K562 (cell line): ENCODE data around the gene POP5. TPM values are rescaled to one million over a fixed set of nuclear protein-coding genes. Genes with fewer than 3 reads are reported as not detected.

Source experiments
- BRF1 ChIP-seq: IDR thresholded peaks from 3 replicates; pipeline ENCODE4 v1.6.1; 2011; ENCODE audit warnings: borderline replicate concordance, mild to moderate bottlenecking; ENCODE audit not compliant: insufficient read length; ENCODE audit errors: extremely low read depth
- CBFA2T2 ChIP-seq: fragments of 450-650 bp; conservative IDR thresholded peaks from 2 replicates; pipeline ENCODE4 v1.6.1; 2017; ENCODE audit warnings: mild to moderate bottlenecking
- CCNT2 ChIP-seq: IDR thresholded peaks from 2 replicates; pipeline ENCODE4 v1.6.1; 2011; ENCODE audit warnings: borderline replicate concordance, low read depth, mild to moderate bottlenecking, moderate library complexity, mixed read lengths, low read length; ENCODE audit not compliant: insufficient read length; ENCODE audit errors: extremely low read depth
- CREB1 ChIP-seq, 2 experiments: sonication (generic) in 1 of 2; formaldehyde crosslinking in 1 of 2; IDR thresholded peaks; 2 replicates each; pipeline versions ENCODE4 v1.6.1 to v1.8.0; 2012 to 2022; ENCODE audit warnings: inconsistent platforms in 1 of 2, mild to moderate bottlenecking in 1 of 2, missing genetic modification reagents in 1 of 2, moderate library complexity in 1 of 2
- DACH1 ChIP-seq: fragments of 450-650 bp; IDR thresholded peaks from 2 replicates; pipeline ENCODE4 v1.6.1; 2018; ENCODE audit not compliant: partially characterized antibody
- EGR1 ChIP-seq: fragments of 450-650 bp; conservative IDR thresholded peaks from 2 replicates; pipeline ENCODE4 v1.6.1; 2017; ENCODE audit warnings: mild to moderate bottlenecking
- GATAD2A ChIP-seq: fragments of 450-650 bp; IDR thresholded peaks from 2 replicates; pipeline ENCODE4 v1.6.1; 2017
- HMGN3 ChIP-seq: IDR thresholded peaks from 2 replicates; pipeline ENCODE4 v1.6.1; 2011; ENCODE audit warnings: borderline replicate concordance, low read depth, mild to moderate bottlenecking, mixed read lengths, low read length; ENCODE audit not compliant: insufficient read length; ENCODE audit errors: extremely low read depth
- JUN ChIP-seq, 2 experiments: sonication (generic) in 1 of 2; formaldehyde crosslinking in 1 of 2; IDR thresholded peaks; 2 replicates each; pipeline versions ENCODE4 v1.6.1 to v1.8.0; 2012 to 2022; ENCODE audit warnings: borderline replicate concordance in 2 of 2, mild to moderate bottlenecking in 2 of 2, improper control_type of control experiment in 1 of 2, low read depth in 1 of 2, low read length in 1 of 2, missing genetic modification reagents in 1 of 2
- SMAD4 ChIP-seq: fragments of 250-450 bp; sonication (Bioruptor Pico); conservative IDR thresholded peaks from 2 replicates; pipeline ENCODE4 v1.8.0; 2021; ENCODE audit warnings: inconsistent platforms, mild to moderate bottlenecking, moderate library complexity
- SPI1 ChIP-seq: IDR thresholded peaks from 2 replicates; pipeline ENCODE4 v1.6.1; 2011; ENCODE audit warnings: low read depth, low read length, control low read depth, borderline replicate concordance
- ZFP36 ChIP-seq: fragments of 150-350 bp; IDR thresholded peaks from 2 replicates; pipeline ENCODE4 v1.6.1; 2018; ENCODE audit warnings: low read length, low read depth; ENCODE audit not compliant: partially characterized antibody
- ZNF316 ChIP-seq: fragments of 450-650 bp; IDR thresholded peaks from 2 replicates; pipeline ENCODE4 v1.6.1; 2016
- ZNF354B ChIP-seq: fragments of 250-450 bp; sonication (Bioruptor Pico); IDR thresholded peaks from 2 replicates; pipeline ENCODE4 v1.4.0; 2020
- ZNF561 ChIP-seq: fragments of 450-650 bp; formaldehyde crosslinking; conservative IDR thresholded peaks from 2 replicates; pipeline ENCODE4 v1.4.0; 2020; ENCODE audit warnings: mild to moderate bottlenecking, moderate library complexity
- polyA plus RNA-seq, 8 experiments: library from polyadenylated mRNA; depleted of rRNA in 4 of 8; stranded (reverse) in 5 of 8; unstranded in 3 of 8; fragments of >200 nt; fragmentation: Nextera tagmentation in 2 of 8; fragmentation: Illumina TruSeq in 1 of 8; extraction: Ambion mirVana in 2 of 8; extraction: Trizol in 1 of 8; gene quantifications; 2 replicates each; pipeline versions ENCODE4 v1.2.1 to v1.2.3, GENCODE V29; 2011 to 2014; ENCODE audit warnings: inconsistent platforms in 1 of 8, missing spikeins in 1 of 8
- total RNA-seq, 7 experiments: library from RNA; depleted of rRNA in 6 of 7; stranded (reverse); fragments of >200 nt in 6 of 7; fragmentation: Illumina TruSeq in 2 of 7; extraction: Trizol in 2 of 7; gene quantifications; 2 replicates each; pipeline versions ENCODE4 v1.2.1 to v1.2.3, GENCODE V29; 2011 to 2021; ENCODE audit warnings: low replicate concordance in 1 of 7
- TF ChIP-seq, protein P1 (sequence below): fragments of 450-650 bp; formaldehyde crosslinking; IDR thresholded peaks from 2 replicates; pipeline ENCODE4 v1.4.0; 2020; ENCODE audit warnings: mild to moderate bottlenecking, moderate library complexity
- TF ChIP-seq, protein P2 (sequence below), 2 experiments: fragments of 450-650 bp; IDR thresholded peaks; 2 replicates each; pipeline ENCODE4 v1.6.1; 2016; ENCODE audit warnings: mild to moderate bottlenecking in 2 of 2, borderline replicate concordance in 1 of 2, low read depth in 1 of 2, moderate library complexity in 1 of 2

POP5 gene
- total and polyA plus RNA-seq, 9 of the 15 experiments (the other 6 are each of a cell fraction or from before 2014, with no cell fraction given): 57.5 to 253 (median 73.8) TPM

DNA sequence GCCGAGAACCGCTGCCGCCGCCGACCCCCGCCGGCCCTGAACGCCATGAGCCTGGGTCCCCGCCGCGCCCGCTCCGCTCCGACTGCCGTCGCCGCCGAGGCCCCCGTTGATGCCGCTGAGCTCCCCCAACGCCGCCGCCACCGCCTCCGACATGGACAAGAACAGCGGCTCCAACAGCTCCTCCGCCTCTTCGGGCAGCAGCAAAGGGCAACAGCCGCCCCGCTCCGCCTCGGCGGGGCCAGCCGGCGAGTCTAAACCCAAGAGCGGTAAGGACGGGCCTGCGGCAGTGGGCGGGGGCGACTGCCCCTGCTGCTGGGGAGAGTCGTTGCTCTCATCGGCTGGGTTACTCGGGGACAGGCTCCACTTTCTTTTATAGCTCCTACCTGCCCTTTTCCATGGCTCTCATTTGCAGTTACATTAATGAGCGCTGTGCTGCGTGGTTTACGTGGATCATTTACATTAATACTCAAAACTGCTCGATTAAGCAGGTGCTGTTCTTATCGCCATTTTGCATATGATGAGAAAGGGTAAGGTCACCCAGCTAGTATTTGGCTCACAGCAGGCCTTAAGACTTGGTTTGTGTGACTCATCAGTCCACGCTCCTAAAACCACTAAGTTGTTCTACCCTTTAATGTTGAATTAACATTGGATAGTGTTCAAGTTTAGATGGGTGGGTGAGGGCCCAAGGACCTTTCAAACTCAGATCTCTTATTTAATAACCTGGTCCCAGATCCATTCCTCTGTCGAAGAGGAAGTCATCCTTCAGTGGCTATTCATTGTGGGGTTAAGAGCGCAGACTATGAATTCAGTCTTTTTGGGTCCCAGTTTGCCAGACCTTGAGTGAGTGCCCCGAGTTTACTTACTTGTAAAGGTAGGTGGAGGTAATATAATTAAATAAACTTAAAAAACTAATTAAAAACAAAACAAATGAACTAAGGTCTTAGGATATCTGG lies 46.2 kb downstream of the POP5 start (continued):
- TF ChIP-seq CCNT2: peak; percentile 27
- no peak for TF ChIP-seq ZNF316
- TF ChIP-seq DACH1: peak; percentile 66
- TF ChIP-seq SMAD4 (CRISPR knock-in tag): peak; percentile 54; the same call in 1 of the 2 replicates
- peak; percentile 34; the same call in 1 of the 2 replicates for TF ChIP-seq JUN (IDR thresholded peaks at IDR 0.05; ENCODE audit: borderline replicate concordance, low read depth, low read length)
- peak; percentile 12; the same call in 1 of the 2 replicates for TF ChIP-seq JUN (CRISPR knock-in tag; IDR thresholded peaks at IDR 0.05; ENCODE audit: borderline replicate concordance)
- TF ChIP-seq, protein P1, sequence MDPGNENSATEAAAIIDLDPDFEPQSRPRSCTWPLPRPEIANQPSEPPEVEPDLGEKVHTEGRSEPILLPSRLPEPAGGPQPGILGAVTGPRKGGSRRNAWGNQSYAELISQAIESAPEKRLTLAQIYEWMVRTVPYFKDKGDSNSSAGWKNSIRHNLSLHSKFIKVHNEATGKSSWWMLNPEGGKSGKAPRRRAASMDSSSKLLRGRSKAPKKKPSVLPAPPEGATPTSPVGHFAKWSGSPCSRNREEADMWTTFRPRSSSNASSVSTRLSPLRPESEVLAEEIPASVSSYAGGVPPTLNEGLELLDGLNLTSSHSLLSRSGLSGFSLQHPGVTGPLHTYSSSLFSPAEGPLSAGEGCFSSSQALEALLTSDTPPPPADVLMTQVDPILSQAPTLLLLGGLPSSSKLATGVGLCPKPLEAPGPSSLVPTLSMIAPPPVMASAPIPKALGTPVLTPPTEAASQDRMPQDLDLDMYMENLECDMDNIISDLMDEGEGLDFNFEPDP (CRISPR knock-in tag): no peak
- TF ChIP-seq BRF1: no peak
- no peak for TF ChIP-seq ZNF561 (CRISPR knock-in tag)
- TF ChIP-seq GATAD2A: peak; percentile 46; the same call in 1 of the 2 replicates
- TF ChIP-seq, protein P2, sequence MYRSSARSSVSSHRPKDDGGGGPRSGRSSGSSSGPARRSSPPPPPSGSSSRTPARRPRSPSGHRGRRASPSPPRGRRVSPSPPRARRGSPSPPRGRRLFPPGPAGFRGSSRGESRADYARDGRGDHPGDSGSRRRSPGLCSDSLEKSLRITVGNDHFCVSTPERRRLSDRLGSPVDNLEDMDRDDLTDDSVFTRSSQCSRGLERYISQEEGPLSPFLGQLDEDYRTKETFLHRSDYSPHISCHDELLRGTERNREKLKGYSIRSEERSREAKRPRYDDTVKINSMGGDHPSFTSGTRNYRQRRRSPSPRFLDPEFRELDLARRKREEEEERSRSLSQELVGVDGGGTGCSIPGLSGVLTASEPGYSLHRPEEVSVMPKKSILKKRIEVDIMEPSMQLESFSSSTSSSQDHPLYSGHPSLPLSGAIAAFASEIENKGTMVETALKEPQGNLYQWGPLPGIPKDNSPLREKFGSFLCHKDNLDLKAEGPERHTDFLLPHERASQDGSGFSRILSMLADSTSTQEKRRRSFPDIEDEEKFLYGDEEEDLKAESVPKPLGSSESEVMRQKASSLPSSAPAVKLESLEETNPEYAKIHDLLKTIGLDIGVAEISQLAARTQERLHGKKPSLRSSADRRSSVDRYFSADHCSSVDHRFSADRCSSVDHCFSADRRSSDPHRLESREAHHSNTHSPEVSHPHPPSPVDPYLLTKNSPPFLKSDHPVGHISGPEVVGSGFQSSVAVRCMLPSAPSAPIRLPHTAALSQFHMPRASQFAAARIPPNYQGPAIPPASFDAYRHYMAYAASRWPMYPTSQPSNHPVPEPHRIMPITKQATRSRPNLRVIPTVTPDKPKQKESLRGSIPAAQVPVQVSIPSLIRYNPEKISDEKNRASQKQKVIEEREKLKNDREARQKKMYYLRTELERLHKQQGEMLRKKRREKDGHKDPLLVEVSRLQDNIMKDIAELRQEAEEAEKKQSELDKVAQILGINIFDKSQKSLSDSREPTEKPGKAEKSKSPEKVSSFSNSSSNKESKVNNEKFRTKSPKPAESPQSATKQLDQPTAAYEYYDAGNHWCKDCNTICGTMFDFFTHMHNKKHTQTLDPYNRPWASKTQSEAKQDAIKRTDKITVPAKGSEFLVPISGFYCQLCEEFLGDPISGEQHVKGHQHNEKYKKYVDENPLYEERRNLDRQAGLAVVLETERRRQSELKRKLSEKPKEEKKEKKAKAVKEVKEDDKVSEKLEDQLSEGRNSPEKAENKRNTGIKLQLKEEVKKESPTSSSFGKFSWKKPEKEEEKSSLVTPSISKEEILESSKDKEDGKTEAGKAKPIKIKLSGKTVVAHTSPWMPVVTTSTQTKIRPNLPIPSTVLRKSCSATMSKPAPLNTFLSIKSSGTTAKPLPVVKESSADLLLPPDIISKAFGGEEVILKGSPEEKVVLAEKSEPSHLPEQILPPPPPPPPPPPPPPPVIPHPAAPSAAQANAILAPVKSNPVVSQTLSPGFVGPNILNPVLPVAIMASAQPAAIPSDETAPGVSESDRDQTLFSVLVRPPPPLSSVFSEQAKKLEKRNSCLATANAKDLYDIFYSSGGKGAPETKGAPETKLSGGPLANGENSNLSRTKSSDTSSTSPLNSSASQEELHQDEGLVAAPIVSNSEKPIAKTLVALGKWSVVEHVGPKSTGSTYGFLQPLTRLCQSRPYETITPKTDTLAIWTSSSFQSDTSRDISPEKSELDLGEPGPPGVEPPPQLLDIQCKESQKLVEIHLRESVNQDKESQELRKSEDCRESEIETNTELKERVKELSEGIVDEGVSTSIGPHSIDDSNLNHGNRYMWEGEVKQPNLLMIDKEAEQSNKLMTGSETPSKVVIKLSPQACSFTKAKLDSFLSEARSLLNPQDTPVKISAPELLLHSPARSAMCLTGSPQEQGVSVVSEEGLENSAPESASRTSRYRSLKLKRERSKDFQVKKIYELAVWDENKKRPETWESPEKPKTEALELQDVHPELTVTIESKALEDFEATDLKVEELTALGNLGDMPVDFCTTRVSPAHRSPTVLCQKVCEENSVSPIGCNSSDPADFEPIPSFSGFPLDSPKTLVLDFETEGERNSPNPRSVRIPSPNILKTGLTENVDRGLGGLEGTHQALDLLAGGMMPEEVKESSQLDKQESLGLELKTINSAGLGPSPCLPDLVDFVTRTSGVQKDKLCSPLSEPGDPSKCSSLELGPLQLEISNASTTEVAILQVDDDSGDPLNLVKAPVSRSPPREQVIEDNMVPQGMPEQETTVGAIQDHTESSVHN (IDR thresholded peaks at IDR 0.05; ENCODE audit: borderline replicate concordance in 1 of 2, low read depth in 1 of 2): no peak
- TF ChIP-seq ZNF354B (CRISPR knock-in tag): no peak
- no peak for TF ChIP-seq CREB1 (IDR thresholded peaks at IDR 0.05)
- TF ChIP-seq CREB1 (CRISPR knock-in tag; IDR thresholded peaks at IDR 0.05): 0 out of 2 replicates have a peak, but pooled peaks have one; percentile 14
- peak; percentile 69 for TF ChIP-seq CBFA2T2
- TF ChIP-seq SPI1: peak; percentile 66
- TF ChIP-seq ZFP36: no peak
- TF ChIP-seq EGR1: peak; percentile 61
- TF ChIP-seq HMGN3: peak; percentile 16
